Kidney glomerular epithelial cell (primary cell): ENCODE measurements around the gene LIN28A.

Source experiments
- DNase-seq: peaks from one replicate; lab custom pipeline; 2025; lab: John Stamatoyannopoulos, UW

LIN28A gene

DNA sequence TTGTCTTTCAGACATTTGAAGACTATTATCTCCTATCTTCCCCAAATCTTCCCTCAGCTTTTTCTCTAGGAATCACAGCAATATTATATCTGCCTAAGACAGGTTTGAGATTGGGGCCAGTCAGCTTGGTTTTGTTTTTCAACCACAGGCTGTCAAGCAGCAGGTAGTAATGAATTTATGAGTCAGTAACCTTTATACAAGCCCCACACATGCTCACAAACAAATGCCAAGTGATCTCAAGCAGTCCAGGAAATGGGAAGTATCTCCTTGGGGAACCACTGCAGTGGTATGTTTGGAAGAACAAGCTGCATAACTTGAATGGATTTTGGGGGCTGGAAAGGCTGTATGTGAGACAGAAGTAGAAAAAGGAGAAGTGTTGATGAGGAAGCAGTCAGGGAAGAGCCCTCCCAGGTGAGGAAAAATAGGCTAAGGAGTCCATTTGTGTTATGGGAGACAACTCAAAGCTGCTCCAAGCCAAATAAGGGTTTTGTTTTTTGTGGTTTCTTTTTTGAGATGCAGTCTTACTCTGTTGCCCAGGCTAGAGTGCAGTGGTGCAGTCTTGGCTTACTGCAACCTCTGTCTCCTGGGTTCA, 23.6 kb downstream of the LIN28A start:
- DNase-seq: peak; percentile 8

DNA sequence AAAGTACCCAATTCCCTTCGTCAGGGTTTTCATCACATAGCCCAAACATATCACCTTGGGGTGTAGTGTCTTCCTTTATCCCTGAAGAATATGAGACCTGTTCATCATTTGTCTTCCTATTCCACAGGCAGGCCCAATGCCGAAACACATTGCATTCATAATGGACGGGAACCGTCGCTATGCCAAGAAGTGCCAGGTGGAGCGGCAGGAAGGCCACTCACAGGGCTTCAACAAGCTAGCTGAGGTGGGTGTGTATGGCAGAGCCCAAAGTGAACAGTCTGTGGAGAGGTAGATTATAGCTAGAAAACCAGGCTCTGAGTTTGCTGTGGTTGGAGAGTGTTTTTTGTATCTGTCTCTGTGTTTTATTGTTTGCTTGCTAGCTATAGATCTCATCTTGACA, 27.4 kb downstream of the LIN28A start:
- no peak for DNase-seq

DNA sequence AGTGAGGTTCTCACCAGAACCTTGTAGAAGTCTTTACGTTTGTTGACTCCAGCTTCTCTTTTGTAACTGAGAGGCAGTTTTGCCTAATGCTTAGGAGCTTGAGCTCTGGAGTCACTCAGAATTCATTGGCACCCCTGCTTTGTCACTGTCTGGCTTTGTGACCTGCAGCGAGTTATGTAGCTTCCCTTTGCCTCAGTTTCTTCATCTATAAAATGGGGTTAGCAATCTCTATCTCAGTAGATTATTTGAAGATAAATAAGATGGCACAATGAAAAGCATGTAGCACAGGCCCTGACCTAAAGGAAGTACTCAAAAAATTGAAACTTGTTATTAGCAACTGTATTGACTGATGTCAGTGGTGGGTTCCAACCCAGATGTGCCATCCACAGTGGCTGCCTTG, 29.6 kb downstream of the LIN28A start:
- no peak for DNase-seq

DNA sequence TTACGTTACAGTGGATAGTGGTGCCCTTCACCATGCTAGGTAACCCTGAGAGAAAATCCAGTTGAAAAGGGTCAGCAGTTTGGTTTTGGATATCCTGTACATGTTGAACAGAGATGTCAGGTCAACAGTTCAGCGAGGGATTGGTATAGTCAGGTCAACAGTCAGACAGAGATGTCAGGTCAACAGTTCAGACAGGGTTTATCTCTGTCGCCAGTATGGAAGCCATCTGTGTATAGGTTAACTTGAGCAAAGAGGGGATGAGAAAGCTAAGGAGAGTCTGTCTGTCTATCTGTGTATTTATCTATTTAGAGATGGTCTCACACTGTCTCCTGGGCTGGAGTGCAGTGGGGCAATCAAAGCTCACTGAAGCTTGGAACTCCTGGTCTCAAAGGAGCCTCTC, 39.3 kb downstream of the LIN28A start:
- no peak for DNase-seq

DNA sequence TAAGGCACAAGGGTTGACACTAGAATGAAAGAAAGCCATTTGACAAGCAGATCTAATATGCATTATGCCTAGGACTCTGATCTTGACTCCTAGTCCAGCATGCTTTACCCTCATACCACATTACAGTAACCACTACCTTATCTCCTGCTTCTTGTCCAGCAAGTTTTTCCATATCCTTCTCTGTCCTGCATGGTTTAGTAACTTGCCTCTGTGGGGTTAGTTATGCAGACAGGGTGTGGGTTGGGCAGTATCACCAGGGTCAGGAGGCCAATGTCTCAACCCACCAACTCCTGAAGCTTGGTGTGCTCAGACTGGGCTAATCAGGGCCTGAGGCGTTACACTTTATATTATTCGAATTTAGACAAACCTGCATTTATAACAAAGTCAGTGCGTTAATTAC, 40.3 kb downstream of the LIN28A start:
- no peak for DNase-seq

DNA sequence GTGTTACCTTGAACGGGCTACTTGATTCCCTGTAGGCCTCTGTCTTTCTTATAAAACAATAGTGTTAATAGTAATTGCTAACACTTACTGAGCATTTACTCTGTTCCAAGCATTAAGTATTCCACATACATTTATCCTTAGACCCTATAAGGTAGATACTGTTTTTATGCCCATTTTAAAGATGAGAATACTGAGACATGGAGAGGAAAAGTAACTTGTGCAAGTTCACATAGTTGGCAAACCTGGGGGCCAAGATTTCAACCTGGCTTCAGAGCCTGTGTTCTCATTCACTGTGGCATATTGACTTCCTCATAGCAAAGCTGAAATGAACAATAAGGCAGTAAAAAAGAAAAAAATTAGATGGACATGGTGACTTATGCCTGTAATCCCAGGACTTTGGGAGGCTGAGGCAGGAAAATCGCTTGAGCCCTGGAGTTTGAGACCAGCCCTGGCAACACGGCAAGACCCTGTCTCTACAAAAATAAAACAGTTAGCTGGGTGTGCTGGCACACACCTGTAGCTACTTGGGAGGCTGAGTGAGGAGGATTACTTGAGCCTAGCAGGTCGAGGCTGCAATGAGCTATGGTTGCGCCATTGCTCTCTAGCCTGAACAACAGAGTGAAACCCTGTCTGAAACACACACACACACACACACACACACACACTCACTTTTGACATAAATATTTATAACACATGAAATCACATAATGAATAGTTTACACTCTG, 42.0 kb downstream of the LIN28A start:
- no peak for DNase-seq

DNA sequence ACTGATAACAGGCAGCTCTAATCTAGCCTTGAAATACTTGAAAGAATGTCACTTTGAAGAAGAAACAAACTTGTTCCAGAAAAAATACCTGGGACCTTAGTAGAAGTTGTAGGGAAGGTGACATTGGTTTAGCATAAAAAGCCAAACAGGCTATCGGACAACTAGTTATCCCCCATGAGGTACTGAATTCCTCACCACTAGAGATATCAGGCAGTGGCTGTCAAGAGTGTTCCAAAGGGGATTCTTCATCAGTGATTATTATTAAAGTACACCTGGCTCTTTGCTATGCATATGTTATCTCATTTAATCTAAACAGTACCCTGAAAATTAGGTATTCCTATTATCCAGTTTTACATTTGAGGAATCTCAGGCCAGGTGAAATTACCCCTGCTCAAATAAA, 48.5 kb downstream of the LIN28A start:
- no peak for DNase-seq

DNA sequence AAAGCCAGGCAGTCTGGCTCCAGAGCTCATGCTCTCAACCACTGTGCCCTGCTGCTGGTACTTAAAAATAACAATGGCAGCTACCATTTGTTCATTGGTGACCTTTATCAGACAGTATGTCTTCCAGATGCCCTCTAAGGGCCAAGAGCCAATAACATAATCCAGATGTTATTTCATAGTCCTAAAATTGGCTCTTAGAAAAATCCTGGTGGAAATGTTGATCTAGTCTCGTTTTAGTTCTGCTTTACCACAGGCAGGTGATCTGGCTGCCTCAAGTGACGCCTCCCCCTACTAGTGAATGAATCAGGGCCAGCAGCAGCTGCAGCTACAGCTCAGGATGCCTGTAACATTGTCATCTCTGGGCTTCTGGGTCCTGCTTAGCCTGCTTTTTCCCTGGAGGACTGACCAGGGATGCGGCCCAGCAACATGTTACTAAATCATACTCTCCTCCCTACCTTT, 49.0 kb downstream of the LIN28A start:
- no peak for DNase-seq

DNA sequence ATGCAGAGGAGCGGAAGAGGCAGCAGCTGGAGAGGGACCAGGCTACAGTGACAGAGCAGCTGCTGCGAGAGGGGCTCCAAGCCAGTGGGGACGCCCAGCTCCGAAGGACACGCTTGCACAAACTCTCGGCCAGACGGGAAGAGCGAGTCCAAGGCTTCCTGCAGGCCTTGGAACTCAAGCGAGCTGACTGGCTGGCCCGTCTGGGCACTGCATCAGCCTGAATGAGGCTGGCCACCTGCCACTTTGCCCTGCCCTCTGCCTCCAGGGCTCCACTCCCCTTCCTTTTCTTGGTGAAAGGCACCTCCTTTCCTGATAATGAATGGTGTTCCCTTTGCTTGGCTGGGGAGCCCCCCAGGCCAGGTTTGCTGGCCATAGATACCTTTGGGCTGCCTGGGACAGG, 58.3 kb downstream of the LIN28A start:
- no peak for DNase-seq

DNA sequence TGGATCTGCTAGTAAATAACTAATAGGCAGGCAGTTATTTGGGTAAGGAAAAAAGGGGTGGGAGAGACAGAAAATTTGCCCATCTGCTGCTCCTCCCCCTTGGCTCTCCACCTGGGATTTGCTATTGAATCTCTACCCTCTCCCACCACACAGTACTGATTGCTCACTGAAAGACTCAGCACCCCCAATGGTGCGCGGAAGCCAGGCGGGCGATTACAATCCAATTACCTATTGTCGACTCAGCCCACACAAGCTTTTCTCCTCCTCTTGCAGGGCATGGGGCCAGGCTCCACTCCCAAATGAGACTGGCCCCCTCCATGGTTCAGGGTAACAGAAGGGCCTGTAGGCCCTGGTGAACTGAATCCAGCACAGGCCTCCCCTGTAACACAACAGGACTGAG, 58.9 kb downstream of the LIN28A start:
- DNase-seq: no peak

DNA sequence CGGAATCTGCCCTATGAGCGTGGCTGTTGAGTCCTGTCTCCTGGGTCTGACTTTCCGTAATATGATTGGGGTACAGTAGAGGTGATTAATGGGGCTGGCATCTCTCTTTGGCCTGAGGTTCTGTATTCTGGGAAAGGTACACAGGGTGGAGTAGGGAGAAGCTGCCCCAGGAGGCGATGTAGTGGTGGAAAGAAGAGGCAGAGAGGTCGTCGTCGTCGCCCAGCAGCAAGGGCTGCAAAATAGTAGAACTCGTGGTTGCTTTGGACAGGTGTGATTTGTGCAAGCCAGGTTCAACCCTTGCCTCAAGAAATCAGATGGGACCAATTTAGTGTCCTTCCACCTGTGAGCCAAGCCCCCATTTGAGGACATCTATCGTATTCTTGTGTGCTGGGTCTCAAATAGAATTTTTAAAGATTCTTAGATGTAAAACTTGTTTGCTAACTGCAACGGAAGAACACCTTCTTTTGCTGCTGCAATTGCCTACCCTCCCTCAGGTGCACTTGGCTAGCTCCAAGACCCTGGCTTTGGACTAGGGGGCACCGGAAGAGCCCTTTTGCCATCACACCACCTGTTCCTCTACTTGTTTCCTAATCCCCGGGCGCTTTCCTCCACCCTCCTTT, 60.4 kb downstream of the LIN28A start:
- no peak for DNase-seq

DNA sequence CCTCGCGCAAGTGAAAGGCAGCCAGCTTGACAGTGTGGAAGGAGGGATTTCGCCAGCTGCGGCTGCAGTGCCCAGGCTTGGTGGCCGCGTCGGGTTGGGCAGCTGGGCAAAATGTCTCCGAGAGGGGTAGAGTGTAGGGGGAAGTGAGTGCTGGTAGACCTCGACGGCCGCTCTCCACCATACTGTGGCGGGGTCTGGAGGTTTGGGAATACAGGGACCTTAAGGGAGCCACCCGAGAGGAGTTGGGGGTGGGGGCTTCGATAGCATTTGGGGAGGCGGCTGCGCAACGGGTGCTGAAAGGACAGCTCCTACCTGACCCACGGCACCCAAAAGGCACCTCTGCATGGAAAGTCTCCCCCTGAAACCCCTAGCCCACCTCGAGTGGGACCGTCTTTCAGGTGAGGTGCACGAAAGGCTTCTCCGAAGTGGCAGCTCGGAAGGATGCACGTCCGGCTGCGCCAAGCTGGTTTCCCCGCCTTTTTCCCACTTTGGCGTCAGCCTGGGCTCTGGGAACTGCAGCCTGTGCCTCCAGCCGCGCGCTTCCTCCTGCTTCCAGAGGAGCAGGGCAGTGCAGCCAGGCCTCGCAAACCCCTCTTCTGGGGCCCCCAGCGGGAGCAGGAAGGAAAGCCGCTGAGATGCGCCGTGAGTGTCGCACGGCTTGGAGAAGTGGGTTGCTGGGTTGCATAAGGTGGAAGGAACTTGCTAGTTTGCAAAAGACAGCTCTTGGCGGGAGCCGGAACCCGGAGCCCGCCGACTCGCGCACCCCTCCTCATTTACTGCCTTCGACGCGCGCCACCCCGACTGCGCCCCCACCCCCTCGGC, 61.1 kb downstream of the LIN28A start:
- no peak for DNase-seq

DNA sequence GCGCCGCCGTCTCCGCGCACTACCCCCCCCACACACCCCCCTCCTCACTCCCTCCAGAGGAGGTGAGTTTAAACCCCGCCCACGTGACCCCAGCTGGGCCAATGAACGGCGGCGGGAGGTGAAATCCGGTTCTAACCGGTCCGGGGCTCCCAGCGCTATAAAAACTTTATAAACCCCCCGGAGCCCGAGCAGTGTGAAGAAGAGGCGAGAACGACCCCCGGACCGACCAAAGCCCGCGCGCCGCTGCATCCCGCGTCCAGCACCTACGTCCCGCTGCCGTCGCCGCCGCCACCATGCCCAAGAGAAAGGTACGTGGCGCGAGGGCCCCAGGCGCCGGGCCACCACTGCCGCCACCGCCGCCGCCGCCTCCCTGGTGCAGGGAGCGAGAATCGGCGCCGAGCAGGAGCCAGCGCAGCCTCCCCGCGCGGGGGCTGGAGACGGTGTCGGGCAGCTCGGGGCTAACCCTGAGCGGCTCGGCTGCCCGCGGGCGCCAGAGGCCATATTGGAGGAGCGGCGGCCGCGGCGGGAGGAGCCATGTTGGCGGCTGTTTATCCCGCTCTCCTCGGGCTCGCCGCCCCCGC, 61.8 kb downstream of the LIN28A start, which contains the start of gene HMGN2:
TSS of gene HMGN2 (plus strand) at position 121 of the 581 bp plus-strand sequence. CDS start at position 294, 173 bp downstream.
- DNase-seq: peak; percentile 77

DNA sequence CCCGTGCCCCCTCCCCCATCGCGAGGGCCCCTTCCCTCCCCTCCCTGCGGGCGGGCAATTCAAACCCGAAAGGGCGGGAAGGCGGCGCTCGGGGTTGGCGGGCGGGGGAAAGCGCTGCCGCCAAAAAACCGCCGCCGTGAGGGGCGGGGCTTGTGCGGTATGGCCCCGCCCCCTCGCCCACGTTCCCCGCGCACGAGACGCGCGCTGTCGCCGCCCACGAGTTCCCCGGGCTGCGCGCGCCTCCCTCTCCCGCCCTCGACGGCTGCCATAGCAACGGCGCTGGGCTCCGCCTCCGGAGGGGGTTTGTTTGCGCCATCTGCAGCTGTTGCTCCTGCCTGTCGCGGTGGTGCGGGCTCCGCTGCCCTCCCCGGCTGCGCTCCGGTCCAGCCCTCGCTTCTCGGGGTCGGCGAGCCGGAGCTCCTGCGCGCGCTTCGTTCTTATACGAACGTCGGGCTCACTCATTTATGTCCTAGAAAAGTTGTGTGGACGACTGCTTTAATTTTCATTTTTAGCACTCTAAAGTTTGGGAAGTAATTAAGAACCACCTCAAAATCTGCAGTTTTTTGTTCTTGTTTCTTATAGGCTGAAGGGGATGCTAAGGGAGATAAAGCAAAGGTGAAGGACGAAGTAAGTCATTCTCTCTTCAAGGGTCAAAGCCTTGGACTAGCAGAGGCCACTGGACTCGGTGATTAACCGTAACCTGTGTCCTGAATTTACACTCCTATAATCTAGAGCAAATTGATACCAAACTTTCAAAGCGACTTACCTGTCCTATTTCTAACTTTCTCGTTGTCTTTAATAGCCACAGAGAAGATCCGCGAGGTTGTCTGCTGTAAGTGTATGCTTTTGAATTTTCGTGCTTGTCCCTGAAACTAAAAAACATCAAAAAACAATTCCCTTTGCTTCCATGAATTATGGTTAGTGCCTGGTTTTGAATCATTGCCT, 62.6 kb downstream of the LIN28A start:
- DNase-seq: peak; percentile 79

DNA sequence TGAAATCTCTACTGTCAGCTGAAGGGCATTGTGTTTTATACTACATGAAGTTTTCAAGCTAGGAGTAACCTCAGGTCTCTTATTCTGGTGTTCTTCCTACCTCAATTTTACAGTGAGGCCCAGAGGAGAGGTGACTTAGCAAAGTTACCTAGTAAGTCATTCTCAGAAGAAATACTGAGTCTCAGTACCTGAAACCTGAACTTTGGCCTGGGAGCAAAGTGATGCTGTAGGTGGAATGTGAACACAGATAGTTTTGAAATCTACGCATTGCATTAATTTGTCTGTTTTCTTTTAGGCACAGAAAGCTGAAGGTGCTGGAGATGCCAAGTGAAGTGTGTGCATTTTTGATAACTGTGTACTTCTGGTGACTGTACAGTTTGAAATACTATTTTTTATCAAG, 64.2 kb downstream of the LIN28A start:
- DNase-seq: no peak

DNA sequence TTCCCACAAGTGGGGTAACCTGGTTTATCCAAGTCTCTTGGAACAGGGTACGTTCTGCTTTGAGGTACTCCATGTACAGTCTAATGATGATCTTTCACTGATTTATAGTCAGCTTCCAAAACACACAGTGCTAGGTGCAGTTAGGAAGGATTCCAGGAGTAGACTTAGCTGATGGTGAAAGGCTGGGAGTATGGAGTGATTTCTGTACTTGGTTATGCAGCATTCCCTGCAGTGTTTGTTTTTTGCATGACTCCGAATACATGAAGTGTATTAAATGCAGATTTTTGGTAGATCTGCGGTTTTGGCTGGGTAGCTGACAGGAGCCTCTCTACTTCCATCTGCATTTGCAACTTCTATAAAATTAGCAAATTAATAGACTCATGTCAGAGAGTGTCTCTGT, 65.4 kb downstream of the LIN28A start:
- no peak for DNase-seq

DNA sequence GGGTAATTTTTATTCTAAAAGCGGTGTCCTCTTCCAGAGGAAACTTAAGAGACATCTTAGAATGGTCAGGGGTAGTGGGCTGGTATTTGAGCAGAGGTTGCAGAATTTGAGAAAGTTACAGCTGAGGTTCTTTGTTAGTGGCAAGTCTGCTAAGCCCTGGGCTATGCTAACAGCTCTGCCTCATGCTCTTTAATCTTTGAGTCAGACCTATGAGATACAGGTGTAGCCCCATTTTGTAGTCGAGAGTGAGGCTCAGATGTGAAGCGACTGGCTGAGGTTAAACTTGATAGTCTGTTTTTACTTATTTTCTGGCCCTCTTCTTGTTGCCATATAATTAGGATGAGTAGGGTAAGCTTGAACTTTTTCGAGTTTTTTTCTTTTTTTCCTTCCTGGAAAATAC, 66.3 kb downstream of the LIN28A start:
- DNase-seq: no peak

DNA sequence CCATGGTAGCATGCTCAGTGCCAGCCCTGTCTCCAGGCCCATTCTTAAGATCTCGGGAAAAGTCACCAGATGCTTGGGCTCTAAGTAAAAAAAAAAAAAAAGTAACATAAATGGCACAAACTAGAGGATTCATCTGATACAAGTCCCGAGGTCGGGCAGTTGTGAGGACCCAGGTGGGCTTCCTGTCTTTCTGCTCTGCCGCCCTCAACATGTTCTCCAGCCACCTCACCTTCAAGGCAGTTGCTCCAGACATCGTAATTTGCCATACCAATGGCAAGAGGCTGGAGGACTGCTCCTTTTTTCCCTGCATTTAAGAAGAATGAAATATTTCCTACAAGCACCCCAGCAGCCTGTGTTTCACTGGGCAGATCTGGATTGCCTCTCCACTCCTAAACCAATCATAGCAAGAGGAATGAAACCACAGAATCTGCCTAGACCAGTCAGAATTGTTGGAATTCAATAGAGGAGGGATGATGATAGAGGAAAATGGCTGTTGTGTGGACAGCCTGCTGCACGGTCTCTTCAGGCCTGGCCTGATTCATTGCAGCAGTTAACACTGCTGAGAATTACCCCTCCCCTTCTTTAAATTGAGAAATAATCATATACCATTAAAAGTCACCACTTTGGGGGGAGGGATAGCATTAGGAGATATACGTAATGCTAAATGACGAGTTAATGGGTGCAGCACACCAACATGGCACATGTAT, 67.0 kb downstream of the LIN28A start:
- no peak for DNase-seq

DNA sequence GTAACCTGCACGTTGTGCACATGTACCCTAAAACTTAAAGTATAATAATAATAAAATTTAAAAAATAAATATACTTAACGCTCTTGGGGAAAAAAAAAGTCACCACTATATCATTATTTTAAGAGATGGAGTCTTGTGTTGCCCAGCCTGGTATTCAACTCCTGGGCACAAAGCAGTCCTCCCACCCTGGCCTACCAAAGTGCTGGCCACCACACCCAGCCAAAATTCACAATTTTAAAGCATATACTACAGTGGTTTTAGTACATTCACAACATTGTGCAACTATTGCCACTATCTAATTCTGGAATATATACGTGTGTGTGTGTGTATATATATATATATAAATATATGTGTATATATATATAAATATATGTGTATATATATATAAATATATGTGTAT, 67.5 kb downstream of the LIN28A start:
- no peak for DNase-seq

DNA sequence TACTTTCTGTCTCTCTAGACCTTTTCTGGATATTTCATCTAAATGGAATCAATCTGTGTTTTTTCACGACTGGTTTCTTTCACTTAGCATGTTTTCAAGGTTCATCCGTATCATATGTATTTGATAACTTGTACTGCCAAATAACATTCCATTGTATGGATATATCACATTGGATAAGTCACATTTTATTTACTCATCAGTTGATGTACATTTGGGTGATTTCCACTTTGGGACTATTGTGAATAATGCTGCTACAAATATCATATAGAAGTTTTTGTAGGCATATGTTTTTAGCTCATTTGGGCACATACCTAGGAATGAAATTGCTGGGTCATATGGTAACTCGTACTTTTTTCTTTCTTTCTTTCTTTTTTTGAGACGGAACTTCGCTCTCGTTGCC, 68.4 kb downstream of the LIN28A start:
- no peak for DNase-seq
